ENCODE data around the gene NAA10. TPM values are rescaled to one million over a fixed set of nuclear protein-coding genes. Genes with fewer than 3 reads are reported as not detected.

Gene NAA10
- total and polyA plus RNA-seq, 2 experiments from 2014 or later: 83.5 to 118 TPM

- TF ChIP-seq CTCF (IDR thresholded peaks at IDR 0.05; ENCODE audit: poor library complexity) (no peak), EZH2phosphoT487 (IDR thresholded peaks at IDR 0.05; ENCODE audit: low read depth, severe bottlenecking, unreplicated experiment) (no peak), EZH2 (IDR thresholded peaks at IDR 0.05; ENCODE audit: borderline replicate concordance) (no peak)
- no peak for DNase-seq (ENCODE audit: low spot score)
- no peak overlapping the region for H3K4me3 ChIP-seq
- no peak overlapping the region for H2AFZ ChIP-seq
- no peaks in the 10 kb centered on the region for H3K79me2 ChIP-seq
- no peaks in the 10 kb centered on the region for H3K9me3 ChIP-seq (ENCODE audit: low read depth)
- no peaks in the 10 kb centered on the region for H4K20me1 ChIP-seq (ENCODE audit: insufficient read depth, poor library complexity, severe bottlenecking)
- 93% methylated on average over 27 of the region's 28 CpGs for WGBS (ENCODE audit: low lambda C conversion rate, missing lambda C conversion rate)
- H3K9me2 ChIP-seq (replicated peaks; ENCODE audit: insufficient read depth): no peaks in the 10 kb centered on the region
- no peaks in the 10 kb centered on the region for H3K36me3 ChIP-seq (replicated peaks; ENCODE audit: insufficient read depth, low read depth)
- no peaks in the 10 kb centered on the region for H3K4me1 ChIP-seq (ENCODE audit: insufficient read depth)
- H3K4me2 ChIP-seq: no peak overlapping the region
- H3K27ac ChIP-seq: no peak overlapping the region
- H3K27me3 ChIP-seq: no peaks in the 10 kb centered on the region
Measured at GRCh38 chrX:153951683-153952372, 17.0 kb upstream of the NAA10 start.

- H3K9me2 ChIP-seq (replicated peaks; ENCODE audit: insufficient read depth): no peaks in the 10 kb centered on the region
- 88% methylated on average over 19 of the region's 19 CpGs for WGBS (ENCODE audit: low lambda C conversion rate, missing lambda C conversion rate)
- H3K9me3 ChIP-seq (ENCODE audit: low read depth): no peaks in the 10 kb centered on the region
- no peak overlapping the region for H3K4me2 ChIP-seq
- H3K27me3 ChIP-seq: no peaks in the 10 kb centered on the region
- no peaks in the 10 kb centered on the region for H3K79me2 ChIP-seq
- H3K4me3 ChIP-seq: no peak overlapping the region
- no peak for DNase-seq (ENCODE audit: low spot score)
- TF ChIP-seq CTCF (IDR thresholded peaks at IDR 0.05; ENCODE audit: poor library complexity) (no peak), EZH2 (IDR thresholded peaks at IDR 0.05; ENCODE audit: borderline replicate concordance) (no peak), EZH2phosphoT487 (IDR thresholded peaks at IDR 0.05; ENCODE audit: low read depth, severe bottlenecking, unreplicated experiment) (no peak)
- H2AFZ ChIP-seq: no peak overlapping the region
- no peak overlapping the region for H3K27ac ChIP-seq
- H3K4me1 ChIP-seq (ENCODE audit: insufficient read depth): no peaks in the 10 kb centered on the region
- H3K36me3 ChIP-seq (replicated peaks; ENCODE audit: insufficient read depth, low read depth): no peaks in the 10 kb centered on the region
- no peaks in the 10 kb centered on the region for H4K20me1 ChIP-seq (ENCODE audit: insufficient read depth, poor library complexity, severe bottlenecking)
Measured at GRCh38 chrX:153950127-153950526, 15.3 kb upstream of the NAA10 start.

- 85% methylated on average over 28 of the region's 30 CpGs for WGBS (ENCODE audit: low lambda C conversion rate, missing lambda C conversion rate)
- no peak overlapping the region for H3K27ac ChIP-seq
- H3K4me1 ChIP-seq (ENCODE audit: insufficient read depth): no peaks in the 10 kb centered on the region
Measured at GRCh38 chrX:153948847-153949805, 14.3 kb upstream of the NAA10 start.

More at GRCh38 chrX:153948847-153949805, 14.3 kb upstream of the NAA10 start:
- Histone ChIP-seq H4K20me1 (ENCODE audit: insufficient read depth, poor library complexity, severe bottlenecking) (no peaks in the 10 kb centered on the region), H3K4me3 (no peak overlapping the region), H2AFZ (no peak overlapping the region), H3K9me2 (replicated peaks; ENCODE audit: insufficient read depth) (no peaks in the 10 kb centered on the region), H3K27me3 (no peaks in the 10 kb centered on the region), H3K9me3 (ENCODE audit: low read depth) (no peaks in the 10 kb centered on the region), H3K36me3 (replicated peaks; ENCODE audit: insufficient read depth, low read depth) (no peaks in the 10 kb centered on the region), H3K79me2 (no peaks in the 10 kb centered on the region), H3K4me2 (no peak overlapping the region)
- no peak for TF ChIP-seq EZH2 (IDR thresholded peaks at IDR 0.05; ENCODE audit: borderline replicate concordance)
- no peak for TF ChIP-seq CTCF (IDR thresholded peaks at IDR 0.05; ENCODE audit: poor library complexity)
- no peak for TF ChIP-seq EZH2phosphoT487 (IDR thresholded peaks at IDR 0.05; ENCODE audit: low read depth, severe bottlenecking, unreplicated experiment)
- DNase-seq (ENCODE audit: low spot score): no peak

Data from hepatocyte (in vitro differentiated cells).